Tibial artery (tissue), 4 donors: ENCODE measurements around the gene GRIFIN.
"Not testable (repeated sequence)": the region's sequence is repeated elsewhere in the genome, so short reads cannot be mapped to it uniquely, and the experiment has no call there.

Source experiments
- DNase-seq, 2 donors: peaks; one replicate each; pipeline ENCODE4 v3.0.0-alpha.2; 2019
- H3K27ac ChIP-seq, 2 donors: fragments of 200-600 bp; sonication (generic) in 1 of 2; 1 replicate in 1 of 2; 2 replicates in 1 of 2; pipeline ENCODE4 v1.5.1; 2018 to 2019; ENCODE audit warnings: mild to moderate bottlenecking in 1 of 2
- H3K27me3 ChIP-seq, 2 donors: fragments of 200-600 bp; sonication (generic) in 1 of 2; one replicate each; pipeline versions ENCODE4 v1.5.1 to v1.6.0; 2016 to 2019
- H3K36me3 ChIP-seq, 3 donors: fragments of 200-600 bp; sonication (generic) in 2 of 3; one replicate each; pipeline ENCODE4 v1.5.1; 2016 to 2019; ENCODE audit warnings: mild to moderate bottlenecking in 2 of 3
- H3K4me1 ChIP-seq, 4 donors: fragments of 200-600 bp; sonication (generic) in 2 of 4; 1 replicate in 3 of 4; 2 replicates in 1 of 4; pipeline ENCODE4 v1.5.1; 2016 to 2019
- H3K4me3 ChIP-seq, 2 donors: fragments of 200-600 bp; sonication (generic) in 1 of 2; 1 replicate in 1 of 2; 2 replicates in 1 of 2; pipeline ENCODE4 v1.5.1; 2018 to 2019; ENCODE audit warnings: mild to moderate bottlenecking in 2 of 2
- H3K9me3 ChIP-seq, 3 donors: fragments of 200-600 bp; sonication (generic) in 1 of 3; one replicate each; pipeline ENCODE4 v1.5.1; 2016 to 2019
- intact Hi-C: fragments of 100-400 bp; cut with DNase I; formaldehyde crosslinking; loops from one replicate; pipeline ENCODE4 v1.15.0; 2023; ENCODE audit warnings: low total_unique reads
- TF ChIP-seq, protein P1 (sequence below), 2 experiments: fragments of 200-600 bp in 1 of 2; fragments of 450-650 bp in 1 of 2; IDR thresholded peaks; one replicate each; pipeline ENCODE4 v1.5.1; 2017 to 2019; ENCODE audit warnings: antibody characterized with exemption in 2 of 2, mild to moderate bottlenecking in 1 of 2, moderate library complexity in 1 of 2

Gene GRIFIN

DNA sequence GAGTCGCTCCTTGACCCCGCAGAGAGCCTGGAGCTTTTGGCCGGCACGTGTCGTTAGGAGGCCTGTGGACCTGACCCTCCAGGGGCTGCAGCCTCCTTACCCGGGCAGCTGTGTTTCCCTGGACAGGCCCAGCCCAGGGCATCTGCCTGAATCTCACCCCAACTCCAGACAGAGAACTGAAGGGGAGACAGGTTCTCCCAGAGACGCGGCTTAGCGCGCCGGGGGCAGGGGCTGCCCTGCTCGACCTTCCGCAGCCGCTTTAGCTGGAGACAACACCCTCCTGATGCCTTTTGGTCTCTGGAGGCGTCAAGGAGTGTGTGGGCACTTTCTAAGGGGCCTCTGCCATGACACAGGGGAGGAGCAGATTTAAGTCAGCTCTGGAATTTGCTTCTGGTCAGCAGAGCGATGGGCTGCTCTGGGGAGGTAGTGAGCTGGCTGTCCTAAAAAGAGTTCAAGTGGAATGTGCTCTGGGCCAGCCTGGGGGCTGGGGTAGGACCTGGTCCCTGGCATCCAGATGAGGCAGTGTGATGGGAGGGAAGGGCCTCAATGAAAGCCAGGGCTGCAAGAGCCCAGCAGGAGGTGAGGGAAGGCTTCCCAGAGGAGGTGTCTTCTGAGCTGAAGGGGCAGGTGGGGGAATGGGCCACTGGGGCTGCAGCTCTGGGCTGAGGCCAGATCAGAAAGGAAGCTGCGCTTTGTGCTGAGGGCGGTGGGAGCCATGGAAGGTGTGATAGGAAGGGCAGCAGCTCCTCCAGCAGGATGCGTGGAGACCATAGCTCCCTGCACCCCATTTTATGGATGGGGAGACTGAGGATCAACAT lies 5.8 kb downstream of the GRIFIN start:
- Histone ChIP-seq H3K36me3 (no peaks in the 10 kb centered on the region), H3K27ac (no peak overlapping the region), H3K4me3 (no peak overlapping the region), H3K9me3 (no peaks in the 10 kb centered on the region), H3K27me3 (peaks cover 0 to 44% of the 10 kb centered on the region in 2 donors), H3K4me1 (peaks cover 0 to 8% (median 0%) of the 10 kb centered on the region in 4 donors)
- DNase-seq: no peak
- TF ChIP-seq, protein P1, sequence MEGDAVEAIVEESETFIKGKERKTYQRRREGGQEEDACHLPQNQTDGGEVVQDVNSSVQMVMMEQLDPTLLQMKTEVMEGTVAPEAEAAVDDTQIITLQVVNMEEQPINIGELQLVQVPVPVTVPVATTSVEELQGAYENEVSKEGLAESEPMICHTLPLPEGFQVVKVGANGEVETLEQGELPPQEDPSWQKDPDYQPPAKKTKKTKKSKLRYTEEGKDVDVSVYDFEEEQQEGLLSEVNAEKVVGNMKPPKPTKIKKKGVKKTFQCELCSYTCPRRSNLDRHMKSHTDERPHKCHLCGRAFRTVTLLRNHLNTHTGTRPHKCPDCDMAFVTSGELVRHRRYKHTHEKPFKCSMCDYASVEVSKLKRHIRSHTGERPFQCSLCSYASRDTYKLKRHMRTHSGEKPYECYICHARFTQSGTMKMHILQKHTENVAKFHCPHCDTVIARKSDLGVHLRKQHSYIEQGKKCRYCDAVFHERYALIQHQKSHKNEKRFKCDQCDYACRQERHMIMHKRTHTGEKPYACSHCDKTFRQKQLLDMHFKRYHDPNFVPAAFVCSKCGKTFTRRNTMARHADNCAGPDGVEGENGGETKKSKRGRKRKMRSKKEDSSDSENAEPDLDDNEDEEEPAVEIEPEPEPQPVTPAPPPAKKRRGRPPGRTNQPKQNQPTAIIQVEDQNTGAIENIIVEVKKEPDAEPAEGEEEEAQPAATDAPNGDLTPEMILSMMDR (IDR thresholded peaks at IDR 0.05): no peak
- intact Hi-C loops: no loop called here

DNA sequence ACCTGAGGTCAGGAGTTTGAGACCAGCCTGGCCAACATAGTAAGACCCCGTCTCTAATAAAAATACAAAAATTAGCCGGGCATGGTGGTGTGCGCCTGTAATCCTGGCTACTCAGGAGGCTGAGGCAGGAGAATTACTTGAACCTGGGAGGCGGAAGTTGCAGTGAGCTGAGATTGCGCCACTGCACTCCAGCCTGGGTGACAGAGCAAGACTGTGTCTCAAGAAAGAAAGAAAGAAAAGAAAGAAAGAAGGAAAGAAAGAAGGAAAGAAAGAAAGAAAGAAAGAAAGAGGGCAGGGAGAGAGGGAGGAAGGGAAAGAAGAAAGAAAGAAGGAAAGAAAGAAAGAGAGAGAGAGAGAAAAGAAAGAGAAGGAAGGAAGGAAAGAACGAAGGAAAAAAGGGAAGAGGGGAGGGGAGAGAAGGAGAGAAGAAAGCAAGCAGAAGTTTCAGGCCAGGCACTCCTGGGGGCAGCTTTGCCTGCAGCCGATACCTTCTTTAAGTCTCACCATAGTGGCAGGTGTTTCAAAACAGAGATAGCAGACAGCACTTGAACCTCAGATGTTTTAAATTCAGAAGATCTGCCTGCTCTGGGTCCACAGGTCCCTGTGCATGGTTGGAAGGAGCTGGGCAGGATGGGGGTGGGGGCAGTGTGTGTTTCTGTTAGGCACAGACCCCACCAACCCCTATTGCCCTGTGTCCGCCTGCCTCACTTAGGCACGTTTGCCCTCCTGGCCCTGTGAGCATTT lies 6.6 kb downstream of the GRIFIN start:
- H3K36me3 ChIP-seq, DNase-seq, H3K9me3 ChIP-seq, H3K4me1 ChIP-seq, intact Hi-C loops, H3K27ac ChIP-seq, H3K4me3 ChIP-seq: not testable (repeated sequence)
- H3K27me3 ChIP-seq: peaks cover 0 to 36% of the 10 kb centered on the region in 2 donors

DNA sequence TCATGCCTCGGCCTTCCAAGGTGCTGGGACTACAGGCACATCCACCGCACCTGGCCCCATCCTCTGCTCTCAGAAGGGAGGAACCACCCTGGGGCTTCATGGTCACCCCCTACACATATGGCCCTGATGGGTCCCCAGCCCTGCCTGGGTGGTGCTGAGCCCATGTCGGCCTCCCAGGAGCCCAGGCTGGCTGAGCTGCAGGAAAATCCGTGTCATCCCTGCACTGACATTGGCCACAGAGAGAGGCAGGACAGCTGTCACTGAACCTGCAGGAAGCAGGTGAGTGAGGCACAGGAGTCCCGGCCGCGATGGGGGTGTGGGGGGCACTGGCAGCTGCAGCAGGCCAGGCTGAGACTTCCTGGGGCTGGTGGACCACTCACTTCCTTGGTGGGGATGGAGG lies 8.0 kb downstream of the GRIFIN start:
- DNase-seq: no peak
- intact Hi-C loops: no loop called here

GRCh38 chr7:2466675-2467074 lies 9.5 kb downstream of the GRIFIN start:
- DNase-seq: no peak
- Histone ChIP-seq H3K36me3 (no peaks in the 10 kb centered on the region), H3K27ac (no peak overlapping the region), H3K4me1 (peaks cover 0 to 8% (median 0%) of the 10 kb centered on the region in 4 donors), H3K4me3 (no peak overlapping the region), H3K9me3 (no peaks in the 10 kb centered on the region), H3K27me3 (peaks cover 0 to 30% of the 10 kb centered on the region in 2 donors)
- TF ChIP-seq, protein P1 (IDR thresholded peaks at IDR 0.05): no peak
- intact Hi-C loops: no loop called here

More for the DNA sequence above, 8.0 kb downstream of the GRIFIN start:
- Histone ChIP-seq H3K4me1 (peaks cover 0 to 8% (median 0%) of the 10 kb centered on the region in 4 donors), H3K4me3 (no peak overlapping the region), H3K36me3 (no peaks in the 10 kb centered on the region), H3K27me3 (peaks cover 0 to 32% of the 10 kb centered on the region in 2 donors), H3K9me3 (no peaks in the 10 kb centered on the region), H3K27ac (no peak overlapping the region)
- TF ChIP-seq, protein P1 (IDR thresholded peaks at IDR 0.05): no peak

DNA sequence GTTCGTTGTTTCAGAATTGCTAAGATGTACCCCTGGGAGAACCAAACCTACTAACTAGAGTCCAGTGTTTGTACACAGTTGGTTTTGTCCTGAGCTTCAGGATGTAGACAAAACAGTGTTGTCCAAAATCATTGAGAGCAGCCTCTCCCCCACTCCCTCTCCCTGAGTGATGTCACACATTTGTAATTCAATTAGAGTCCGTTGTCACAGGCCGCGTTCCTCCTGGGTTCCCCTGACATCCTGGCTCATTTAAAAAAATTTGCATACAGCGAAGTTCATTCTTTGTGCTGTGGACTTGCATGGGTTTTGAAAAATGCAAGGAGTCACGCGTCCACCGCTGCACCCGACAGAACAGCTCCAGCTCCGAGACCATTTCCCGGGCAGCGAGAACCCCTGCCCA lies 10.3 kb downstream of the GRIFIN start:
- H3K9me3 ChIP-seq: no peaks in the 10 kb centered on the region
- no peak for DNase-seq
- no peaks in the 10 kb centered on the region for H3K36me3 ChIP-seq
- peaks cover 0 to 23% of the 10 kb centered on the region in 2 donors for H3K27me3 ChIP-seq
- intact Hi-C loops: no loop called here
- H3K27ac ChIP-seq: no peak overlapping the region
- peaks cover 0 to 8% (median 0%) of the 10 kb centered on the region in 4 donors for H3K4me1 ChIP-seq
- no peak overlapping the region for H3K4me3 ChIP-seq
- TF ChIP-seq, protein P1 (IDR thresholded peaks at IDR 0.05): no peak

- intact Hi-C loops: no loop called here
- Histone ChIP-seq H3K9me3 (no peaks in the 10 kb centered on the region), H3K36me3 (no peaks in the 10 kb centered on the region), H3K4me1 (no peaks in the 10 kb centered on the region), H3K27ac (no peak overlapping the region), H3K4me3 (no peak overlapping the region), H3K27me3 (peaks cover 0 to 6% of the 10 kb centered on the region in 2 donors)
- no peak for DNase-seq
- TF ChIP-seq, protein P1 (IDR thresholded peaks at IDR 0.05): no peak
These were observed 13.5 kb downstream of the GRIFIN start for GRCh38 chr7:2462731-2463130.
